ENCODE measurements around the gene CSF3. TPM values are rescaled to one million over a fixed set of nuclear protein-coding genes. Genes with fewer than 3 reads are reported as not detected.

The CSF3 gene
- total RNA-seq, 1 experiment from 2014 or later: not detected

DNA sequence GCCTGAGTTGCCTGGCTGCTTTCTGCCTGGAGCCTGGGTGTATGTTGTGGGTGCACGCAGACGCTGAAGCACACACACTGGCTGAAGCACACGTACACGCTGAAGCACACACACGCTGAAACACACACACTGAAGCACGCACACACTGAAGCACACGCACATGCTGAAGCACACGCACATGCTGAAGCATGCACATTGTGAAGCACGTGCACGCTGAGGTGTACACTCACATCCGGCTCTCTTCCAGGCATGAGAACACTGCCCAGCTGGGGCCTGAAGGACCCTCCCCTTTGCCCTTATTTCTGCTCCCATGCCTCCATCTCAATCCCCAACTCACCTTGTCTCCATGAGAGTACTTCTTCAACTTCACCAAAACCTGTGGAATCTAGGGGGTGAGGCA lies 16.5 kb downstream of the CSF3 start:
- Histone ChIP-seq H3K9ac (ENCODE audit: low read length) (no peak overlapping the region), H3K27me3 (ENCODE audit: insufficient read depth, low read length) (no peaks in the 10 kb centered on the region), H3K27ac (ENCODE audit: low read depth, low read length) (no peak overlapping the region), H3K4me2 (ENCODE audit: low read length) (no peak overlapping the region), H3K9me3 (ENCODE audit: control insufficient read depth in 1 of 2, insufficient read depth in 1 of 2, low read depth in 1 of 2, low read length in 2 of 2) (no peaks in the 10 kb centered on the region), H3K79me2 (ENCODE audit: insufficient read depth, low read length) (no peaks in the 10 kb centered on the region), H3K9me2 (ENCODE audit: insufficient read depth) (no peaks in the 10 kb centered on the region), H2AFZ (ENCODE audit: low read depth, low read length, poor library complexity, severe bottlenecking) (no peak overlapping the region), H3K36me3 (ENCODE audit: control insufficient read depth in 1 of 2, insufficient read depth in 2 of 2, low read length in 2 of 2) (peaks cover 19 to 26% of the 10 kb centered on the region in 2 experiments; a peak in 3 of 4 replicates), H4K20me1 (ENCODE audit: insufficient read depth) (no peaks in the 10 kb centered on the region), H3K4me1 (ENCODE audit: control insufficient read depth in 1 of 2, insufficient read depth in 2 of 2, low read length in 2 of 2) (peaks cover 0 to 6% of the 10 kb centered on the region in 2 experiments; a peak in 1 of 4 replicates), H3K4me3 (replicated peaks in 1 of 2; ENCODE audit: low read depth in 1 of 2, low read length in 2 of 2) (no peak overlapping the region)
- intact Hi-C loops (cut with micrococcal nuclease): no loop called here
- no peak for TF ChIP-seq POLR2AphosphoS5 (IDR thresholded peaks at IDR 0.05; ENCODE audit: low read depth, low read length)
- no peak for TF ChIP-seq ELF1 (IDR thresholded peaks at IDR 0.05; ENCODE audit: borderline replicate concordance, low read depth)
- TF ChIP-seq TCF7L2 (IDR thresholded peaks at IDR 0.05; ENCODE audit: borderline replicate concordance, extremely low read depth, insufficient read depth, insufficient read length): no peak
- no peak for TF ChIP-seq JUND (IDR thresholded peaks at IDR 0.05)
- no TSS peak for BruUV-seq (replicated peaks)
- ATAC-seq: no peak
- POLR2A ChIA-PET: no interaction called here
- no peak for DNase-seq (ENCODE audit: low read depth, low spot score)
- RAD21 ChIA-PET (ENCODE audit: low non-redundant PET in 1 of 2, low total read pairs in 2 of 2, uncharacterized antibody in 2 of 2, unreplicated experiment in 2 of 2): no interaction called here
- CTCF ChIA-PET: no interaction called here

DNA sequence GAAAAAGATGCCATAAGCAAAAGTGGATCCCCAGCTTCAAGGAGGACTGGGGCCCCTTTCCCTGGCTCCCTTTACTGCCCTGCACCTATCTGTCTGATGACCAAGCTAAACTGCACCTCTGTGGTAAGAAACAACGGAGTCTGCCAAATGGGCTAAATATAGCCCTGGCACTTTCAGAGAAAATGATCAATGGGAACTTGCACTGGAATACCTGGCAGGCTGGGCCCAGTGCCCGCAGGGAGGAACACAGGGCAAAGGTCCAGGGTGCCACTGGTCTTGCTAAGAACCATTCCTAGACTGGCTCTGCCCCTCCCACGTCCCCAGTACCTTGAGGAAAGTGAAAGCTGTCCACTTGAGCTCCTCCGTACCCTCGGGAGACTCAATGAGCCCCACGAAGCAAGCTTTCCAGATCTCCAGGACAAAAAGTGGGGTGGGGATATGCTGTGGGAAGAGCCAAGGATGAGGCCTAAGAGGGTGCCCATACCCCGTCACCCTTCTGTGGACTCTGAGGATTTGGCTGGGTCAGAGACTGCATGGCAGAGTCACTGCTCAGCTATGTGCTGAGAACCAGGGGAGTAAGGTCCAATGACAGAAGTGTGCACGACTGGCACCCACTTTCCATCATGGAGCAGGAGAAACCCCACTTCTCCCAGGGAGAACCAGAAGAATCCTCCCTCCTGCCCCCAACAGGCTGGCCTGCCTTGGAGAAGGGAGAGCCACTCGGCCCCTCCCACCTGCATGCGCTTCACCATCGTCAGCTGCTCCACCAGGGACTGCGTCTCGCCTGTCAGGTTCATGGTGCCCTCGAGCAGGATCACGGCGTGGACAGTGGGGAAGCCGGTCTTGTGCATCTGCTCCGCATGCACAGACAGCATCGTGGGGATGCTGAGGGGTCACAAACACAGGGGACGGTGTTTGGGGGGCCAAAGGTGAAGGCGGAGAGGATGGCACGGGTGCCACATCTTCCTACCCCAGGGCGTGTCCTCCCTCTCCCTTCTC lies 17.4 kb downstream of the CSF3 start:
- no peak overlapping the region for H3K4me3 ChIP-seq (replicated peaks in 1 of 2; ENCODE audit: low read depth in 1 of 2, low read length in 2 of 2)
- TF ChIP-seq SIN3A (IDR thresholded peaks at IDR 0.05; ENCODE audit: low read depth) (no peak), FOSL1 (IDR thresholded peaks at IDR 0.05; ENCODE audit: low read depth) (no peak)
- TF ChIP-seq, protein P1, sequence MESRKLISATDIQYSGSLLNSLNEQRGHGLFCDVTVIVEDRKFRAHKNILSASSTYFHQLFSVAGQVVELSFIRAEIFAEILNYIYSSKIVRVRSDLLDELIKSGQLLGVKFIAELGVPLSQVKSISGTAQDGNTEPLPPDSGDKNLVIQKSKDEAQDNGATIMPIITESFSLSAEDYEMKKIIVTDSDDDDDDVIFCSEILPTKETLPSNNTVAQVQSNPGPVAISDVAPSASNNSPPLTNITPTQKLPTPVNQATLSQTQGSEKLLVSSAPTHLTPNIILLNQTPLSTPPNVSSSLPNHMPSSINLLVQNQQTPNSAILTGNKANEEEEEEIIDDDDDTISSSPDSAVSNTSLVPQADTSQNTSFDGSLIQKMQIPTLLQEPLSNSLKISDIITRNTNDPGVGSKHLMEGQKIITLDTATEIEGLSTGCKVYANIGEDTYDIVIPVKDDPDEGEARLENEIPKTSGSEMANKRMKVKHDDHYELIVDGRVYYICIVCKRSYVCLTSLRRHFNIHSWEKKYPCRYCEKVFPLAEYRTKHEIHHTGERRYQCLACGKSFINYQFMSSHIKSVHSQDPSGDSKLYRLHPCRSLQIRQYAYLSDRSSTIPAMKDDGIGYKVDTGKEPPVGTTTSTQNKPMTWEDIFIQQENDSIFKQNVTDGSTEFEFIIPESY (IDR thresholded peaks at IDR 0.05; ENCODE audit: extremely low read depth, insufficient replicate concordance, low read length): no peak
- intact Hi-C loops (cut with micrococcal nuclease): no loop called here
- H2AFZ ChIP-seq (ENCODE audit: low read depth, low read length, poor library complexity, severe bottlenecking): no peak overlapping the region
- H3K27ac ChIP-seq (ENCODE audit: low read depth, low read length): no peak overlapping the region
- BruUV-seq (replicated peaks): no TSS peak
- H3K4me2 ChIP-seq (ENCODE audit: low read length): no peak overlapping the region
- no peaks in the 10 kb centered on the region for H3K9me3 ChIP-seq (ENCODE audit: control insufficient read depth in 1 of 2, insufficient read depth in 1 of 2, low read depth in 1 of 2, low read length in 2 of 2)
- no peaks in the 10 kb centered on the region for H3K4me1 ChIP-seq (ENCODE audit: control insufficient read depth in 1 of 2, insufficient read depth in 2 of 2, low read length in 2 of 2)
- peaks cover 19 to 22% of the 10 kb centered on the region in 2 experiments; a peak in 3 of 4 replicates for H3K36me3 ChIP-seq (ENCODE audit: control insufficient read depth in 1 of 2, insufficient read depth in 2 of 2, low read length in 2 of 2)
- ATAC-seq: no peak
- H4K20me1 ChIP-seq (ENCODE audit: insufficient read depth): no peaks in the 10 kb centered on the region
- H3K9ac ChIP-seq (ENCODE audit: low read length): no peak overlapping the region
- ChIA-PET POLR2A (no interaction called here), CTCF (interaction anchor here (2.9 kb wide), 1 partner anchor 43 kb away, joined by 8 read pairs; no protein-coding TSS in a partner anchor), RAD21 (ENCODE audit: low non-redundant PET in 1 of 2, low total read pairs in 2 of 2, uncharacterized antibody in 2 of 2, unreplicated experiment in 2 of 2) (no interaction called here)
- H3K27me3 ChIP-seq (ENCODE audit: insufficient read depth, low read length): no peaks in the 10 kb centered on the region
- H3K9me2 ChIP-seq (ENCODE audit: insufficient read depth): no peaks in the 10 kb centered on the region
- no peaks in the 10 kb centered on the region for H3K79me2 ChIP-seq (ENCODE audit: insufficient read depth, low read length)
- no peak for DNase-seq (ENCODE audit: low read depth, low spot score)

All from HCT116 (cell line).